HG03442 (cell line): Measurements from ENCODE around the gene RABL6.
"Not testable (repeated sequence)": the region's sequence is repeated elsewhere in the genome, so short reads cannot be mapped to it uniquely, and the experiment has no call there.

Source experiments
- ATAC-seq: cut with Tn5 transposase; IDR thresholded peaks from one replicate; pipeline ENCODE4 v1.9.1; 2021; ENCODE audit warnings: mild to moderate bottlenecking, moderate library complexity; ENCODE audit not compliant: unreplicated experiment

Gene RABL6

DNA sequence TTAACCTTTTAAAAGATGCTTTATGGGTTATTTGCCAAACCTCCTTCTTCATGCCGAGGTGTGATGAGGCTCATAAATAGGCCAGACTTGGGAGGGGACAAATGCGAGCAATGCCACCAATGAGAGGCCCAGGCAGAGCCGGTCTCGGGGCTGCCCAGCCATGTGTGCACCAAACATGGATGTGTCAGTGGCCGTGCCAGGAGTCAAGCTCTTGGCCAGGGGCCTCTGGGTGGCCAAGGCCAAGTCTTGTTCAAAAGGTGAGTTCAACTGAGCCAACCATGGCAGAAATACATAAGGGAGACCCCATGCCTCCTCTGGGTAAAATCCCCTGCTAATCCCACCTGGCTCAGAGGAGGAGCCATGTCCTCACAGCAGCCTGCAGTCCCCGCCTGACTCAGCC is 32.6 kb upstream of the RABL6 start:
- ATAC-seq = no peak

DNA sequence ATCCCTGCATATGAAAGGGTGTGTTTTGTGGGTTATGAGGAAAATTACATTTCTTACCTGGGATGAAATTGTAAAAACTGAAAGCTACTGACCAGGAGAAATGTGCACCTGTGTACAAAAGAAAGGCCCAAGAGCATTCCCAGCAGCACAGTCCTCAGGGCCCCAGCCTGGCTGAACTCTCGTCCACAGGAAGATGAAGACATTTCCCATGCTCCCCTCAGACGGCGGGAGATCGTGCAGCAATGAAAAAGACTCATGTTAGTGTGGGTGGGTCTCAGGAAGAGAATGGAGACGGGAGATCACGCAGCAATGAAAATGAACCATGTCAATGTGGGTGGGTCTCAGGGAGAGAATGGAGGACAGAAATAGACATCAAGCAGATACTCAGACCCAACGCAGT is 30.8 kb upstream of the RABL6 start:
- ATAC-seq = no peak

DNA sequence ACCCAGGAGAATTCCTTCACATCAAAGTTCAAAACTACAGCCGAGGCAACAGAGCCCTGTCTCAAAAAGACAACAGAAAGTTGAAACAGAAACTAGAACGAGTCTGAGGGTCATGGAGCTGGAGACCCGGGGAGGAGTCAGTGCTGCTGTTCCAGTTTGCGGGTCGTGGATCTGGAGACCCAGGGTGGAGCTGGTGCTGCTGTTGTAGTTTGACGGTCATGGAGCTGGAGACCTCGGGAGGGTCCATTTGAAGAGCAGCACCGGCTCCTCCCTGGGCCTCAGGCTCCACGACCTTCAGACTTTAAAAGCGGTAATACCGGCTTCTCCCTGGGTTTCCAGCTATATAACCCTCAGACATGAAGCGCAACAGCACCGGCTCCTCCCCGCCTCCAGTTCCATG is 30.4 kb upstream of the RABL6 start:
- ATAC-seq = no peak

DNA sequence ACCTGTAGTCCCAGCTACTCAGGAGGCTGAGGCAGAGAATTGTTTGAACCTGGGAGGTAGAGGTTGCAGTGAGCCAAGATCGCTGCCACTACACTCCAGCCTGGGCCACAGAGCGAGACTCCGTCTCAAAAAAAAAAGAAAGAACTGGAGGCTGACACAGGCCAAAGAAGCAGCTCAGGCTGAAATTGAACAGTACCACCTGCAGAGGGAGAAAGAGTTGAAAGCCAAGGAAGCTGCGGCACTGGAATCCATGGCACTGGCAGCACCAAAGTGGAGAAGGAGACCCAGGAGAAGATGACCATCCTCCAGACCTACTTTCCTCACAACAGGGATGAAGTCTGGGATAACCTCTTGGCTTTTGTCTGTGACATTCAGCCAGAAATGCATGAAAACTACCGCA is 27.9 kb upstream of the RABL6 start:
- ATAC-seq = no peak

DNA sequence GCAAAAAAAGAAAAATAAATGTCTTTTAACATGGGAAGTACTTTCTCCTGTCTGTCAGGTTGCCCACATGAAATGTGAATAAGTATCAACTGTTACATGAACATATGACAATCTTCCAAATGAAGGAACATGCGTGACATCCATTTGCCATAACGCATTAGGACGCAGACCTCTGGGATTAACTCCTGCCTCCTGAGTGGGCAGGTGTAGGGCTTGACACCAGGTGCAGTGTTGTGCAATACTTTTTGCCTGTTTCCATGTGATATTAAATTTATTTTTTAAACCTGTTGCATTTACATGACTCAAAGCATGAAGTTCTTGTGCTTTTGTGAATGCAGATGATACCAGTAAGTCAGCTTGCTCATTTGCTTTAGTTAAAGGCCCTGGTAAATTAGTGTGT is 25.3 kb upstream of the RABL6 start:
- ATAC-seq = no peak

DNA sequence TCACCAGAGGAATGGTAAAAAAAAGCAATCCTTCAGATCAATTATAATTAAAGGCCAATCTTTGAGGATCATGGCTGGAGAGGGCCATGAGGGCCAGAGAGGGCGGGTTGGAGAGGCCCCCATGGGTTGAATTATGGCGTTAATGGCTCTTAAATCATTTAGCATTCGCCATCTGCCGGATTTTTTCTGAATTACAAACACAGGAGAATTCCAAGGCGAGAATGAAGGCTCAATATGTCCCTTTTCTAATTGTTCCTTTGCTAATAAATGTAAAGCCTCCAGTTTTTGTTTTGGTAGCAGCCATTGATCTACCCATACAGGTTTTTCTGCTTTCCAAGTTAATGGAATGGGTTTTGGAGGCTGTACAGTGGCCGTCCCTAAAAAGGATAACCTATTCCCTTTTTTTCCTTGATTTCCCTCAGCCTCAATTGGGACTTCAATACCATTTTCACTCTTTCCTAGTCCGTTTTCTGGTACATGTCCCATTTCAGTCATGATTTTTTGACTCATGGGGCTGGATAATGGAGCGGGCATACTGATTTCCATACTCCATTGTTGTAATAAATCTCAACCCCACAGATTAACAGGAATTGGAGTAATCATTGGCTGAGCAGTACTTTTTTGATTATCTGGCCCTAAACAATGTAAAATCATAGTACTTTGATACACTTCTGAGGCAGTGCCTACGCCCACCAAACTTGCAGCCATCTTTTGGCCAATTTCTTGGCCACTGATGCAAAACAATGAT is 23.3 kb upstream of the RABL6 start:
- ATAC-seq = no peak

DNA sequence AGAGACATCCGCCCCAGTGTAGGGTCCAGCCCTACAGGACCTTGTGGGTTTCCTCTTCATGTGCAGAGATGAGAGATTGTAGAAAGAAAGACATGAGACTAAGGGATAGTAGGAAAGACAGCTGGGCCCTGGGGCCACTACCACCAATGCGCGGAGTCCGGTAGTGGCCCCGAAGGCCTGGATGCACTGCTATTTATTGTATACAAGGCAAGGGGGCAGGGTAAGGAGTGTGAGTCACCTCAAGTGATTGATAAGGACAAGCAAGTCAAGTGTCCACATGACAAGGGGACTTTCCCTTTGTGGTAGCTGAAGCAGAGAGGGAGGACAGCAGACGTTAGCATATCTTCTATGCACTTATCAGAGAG is 22.8 kb upstream of the RABL6 start:
- no peak for ATAC-seq

DNA sequence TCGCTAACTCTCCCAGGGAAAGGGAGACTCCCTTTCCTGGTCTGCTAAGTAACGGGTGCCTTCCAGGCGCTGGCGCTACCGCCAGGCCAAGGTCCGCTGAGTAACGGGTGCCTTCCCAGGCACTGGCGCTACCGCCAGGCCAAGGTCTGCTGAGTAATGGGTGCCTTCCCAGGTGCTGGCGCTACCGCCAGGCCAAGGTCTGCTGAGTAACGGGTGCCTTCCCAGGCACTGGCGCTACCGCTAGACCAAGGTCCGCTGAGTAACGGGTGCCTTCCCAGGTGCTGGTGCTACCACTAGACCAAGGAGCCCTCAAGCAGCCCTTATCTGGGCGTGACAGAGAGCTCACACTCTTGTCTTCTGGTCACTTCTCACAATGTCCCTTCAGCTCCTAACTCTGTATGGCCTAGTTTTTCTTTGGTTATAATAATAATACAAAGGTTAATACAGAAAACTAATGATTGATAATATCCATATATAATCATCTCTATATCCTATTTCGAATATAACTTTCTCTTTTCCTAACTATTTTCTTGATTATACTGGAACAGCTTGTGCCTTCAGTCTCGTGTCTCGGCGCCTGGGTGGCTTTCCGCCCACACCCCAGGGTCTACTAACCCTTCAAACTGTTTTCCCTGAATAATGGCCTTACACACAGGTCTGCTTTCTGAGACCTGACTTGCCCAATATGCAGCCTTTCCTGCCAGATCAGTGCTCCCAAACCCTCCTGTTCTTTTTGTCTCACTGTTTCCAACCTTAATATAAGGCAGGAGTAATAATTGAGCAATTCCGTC is 22.0 kb upstream of the RABL6 start:
- not testable (repeated sequence) for ATAC-seq

DNA sequence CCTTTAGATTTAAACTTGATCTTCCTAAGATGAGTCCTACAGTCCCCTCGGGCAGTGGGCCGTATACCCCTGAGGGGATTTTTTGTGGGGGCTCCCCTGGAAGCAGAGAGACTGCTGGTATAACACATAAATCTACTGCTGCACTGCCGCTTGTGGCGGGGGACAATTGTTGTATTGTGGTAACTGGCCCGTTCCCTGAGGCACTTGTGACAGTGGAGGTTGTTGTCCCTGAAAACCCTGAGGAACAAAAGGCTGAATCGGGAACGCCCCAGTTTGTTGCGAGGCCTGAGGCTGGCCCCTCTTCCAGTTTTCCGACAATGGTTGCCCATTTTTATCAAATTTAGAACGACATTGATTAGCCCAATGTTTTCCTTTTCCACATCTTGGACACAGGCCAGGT is 21.3 kb upstream of the RABL6 start:
- ATAC-seq = no peak

DNA sequence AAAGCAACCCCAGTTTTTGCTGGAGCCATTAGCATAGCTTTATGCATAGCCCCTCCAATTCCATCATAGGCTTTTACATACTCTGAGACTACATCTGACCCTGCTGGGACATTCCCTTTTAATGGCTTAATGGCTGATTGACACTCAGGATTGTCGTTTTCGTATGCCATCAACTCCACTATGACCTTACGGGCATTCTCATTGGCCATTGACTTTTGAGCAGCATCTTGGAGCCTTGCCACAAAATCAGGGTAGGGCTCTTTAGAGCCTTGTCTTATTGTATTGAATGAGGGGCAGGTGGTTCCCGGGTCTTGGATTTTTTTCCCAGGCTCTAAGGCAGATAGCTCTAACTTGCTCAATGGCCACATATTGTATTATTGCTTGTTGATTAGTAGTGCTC is 20.8 kb upstream of the RABL6 start:
- ATAC-seq = not testable (repeated sequence)

DNA sequence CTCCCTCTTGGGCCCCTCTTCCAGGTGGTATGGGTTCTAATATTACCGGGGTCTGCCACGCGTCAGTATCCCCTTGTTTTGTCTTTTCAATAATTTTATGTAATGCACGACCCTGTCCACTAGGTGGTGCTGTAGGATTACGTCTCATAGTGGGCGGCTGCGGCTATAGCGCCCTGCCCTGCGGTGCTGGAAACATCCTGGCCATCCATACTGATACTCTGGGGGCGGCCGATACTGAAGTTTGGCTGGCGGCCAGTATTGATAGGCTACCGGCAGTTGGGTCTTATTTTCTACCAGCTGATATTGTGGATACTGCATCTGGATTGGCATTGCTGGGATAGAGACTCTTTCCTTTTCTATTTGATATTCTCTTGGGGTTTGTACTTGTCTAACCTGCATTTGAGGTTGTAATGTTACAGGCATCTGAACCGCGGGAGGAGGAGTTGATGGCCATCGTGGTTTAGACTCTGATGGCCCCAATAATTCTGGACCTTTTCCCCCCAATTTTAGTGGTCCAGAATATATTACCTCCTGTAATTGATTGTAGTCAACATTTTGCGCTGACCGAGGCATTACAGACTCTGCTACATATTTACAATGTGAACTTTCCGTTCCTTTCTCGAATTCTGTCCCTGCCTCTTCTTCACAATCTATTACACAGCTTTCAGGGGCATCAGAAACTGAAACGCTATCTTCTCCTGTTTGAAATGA is 19.9 kb upstream of the RABL6 start:
- no peak for ATAC-seq

DNA sequence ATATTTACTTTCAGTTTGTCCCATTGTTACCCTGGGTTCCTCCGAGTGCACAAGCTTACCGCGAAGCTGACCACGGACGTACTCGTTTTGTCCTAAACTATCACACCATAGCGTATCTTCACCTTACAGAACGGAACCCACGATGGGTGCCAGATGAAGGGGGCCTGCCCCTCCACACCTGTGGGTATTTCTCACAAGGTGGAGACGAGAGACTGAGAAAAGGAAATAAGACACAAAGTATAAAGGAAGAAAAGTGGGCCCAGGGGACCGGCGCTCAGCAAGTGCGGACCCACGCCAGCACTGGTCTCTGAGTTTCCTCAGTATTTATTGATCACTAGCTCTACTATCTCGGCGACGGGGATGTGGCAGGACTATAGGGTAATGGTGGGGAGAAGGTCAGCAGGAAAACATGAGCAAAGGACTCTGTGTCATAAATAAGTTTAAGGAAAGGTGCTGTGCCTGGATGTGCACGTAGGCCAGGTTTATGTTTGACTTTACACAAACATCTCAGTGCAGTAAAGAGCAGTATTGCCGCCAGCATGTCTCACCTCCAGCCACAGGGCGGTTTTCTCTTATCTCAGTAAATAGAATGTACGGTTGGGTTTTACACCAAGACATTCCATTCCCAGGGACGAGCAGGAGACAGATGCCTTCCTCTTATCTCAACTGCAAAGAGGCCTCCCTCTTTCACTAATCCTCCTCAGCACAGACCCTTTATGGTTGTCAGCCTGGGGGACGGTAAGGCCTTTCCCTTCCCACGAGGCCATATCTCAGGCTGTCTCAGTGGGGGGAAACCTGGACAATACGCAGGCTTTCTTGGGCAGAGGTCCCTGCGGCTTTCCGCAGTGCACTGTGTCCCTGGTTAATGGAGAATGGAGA is 18.9 kb upstream of the RABL6 start:
- ATAC-seq = not testable (repeated sequence)

DNA sequence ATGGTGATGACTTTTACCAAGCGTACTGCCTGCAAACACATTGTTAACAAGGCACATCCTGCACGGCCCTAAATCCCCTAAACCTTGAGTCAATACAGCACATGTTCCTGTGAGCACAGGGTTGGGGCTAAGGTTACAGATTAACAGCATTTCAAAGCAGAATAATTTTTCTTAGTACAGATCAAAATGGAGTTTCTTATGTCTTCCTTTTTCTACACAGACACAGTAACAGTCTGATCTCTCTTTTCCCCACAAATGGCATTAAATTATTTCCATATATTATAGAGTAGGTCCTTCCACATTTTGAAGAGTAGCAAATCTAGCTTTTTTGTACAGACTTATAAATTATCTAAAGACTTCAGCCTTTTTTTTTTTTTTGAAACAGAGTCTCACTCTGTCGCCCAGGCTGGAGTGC is 18.2 kb upstream of the RABL6 start:
- ATAC-seq = no peak

DNA sequence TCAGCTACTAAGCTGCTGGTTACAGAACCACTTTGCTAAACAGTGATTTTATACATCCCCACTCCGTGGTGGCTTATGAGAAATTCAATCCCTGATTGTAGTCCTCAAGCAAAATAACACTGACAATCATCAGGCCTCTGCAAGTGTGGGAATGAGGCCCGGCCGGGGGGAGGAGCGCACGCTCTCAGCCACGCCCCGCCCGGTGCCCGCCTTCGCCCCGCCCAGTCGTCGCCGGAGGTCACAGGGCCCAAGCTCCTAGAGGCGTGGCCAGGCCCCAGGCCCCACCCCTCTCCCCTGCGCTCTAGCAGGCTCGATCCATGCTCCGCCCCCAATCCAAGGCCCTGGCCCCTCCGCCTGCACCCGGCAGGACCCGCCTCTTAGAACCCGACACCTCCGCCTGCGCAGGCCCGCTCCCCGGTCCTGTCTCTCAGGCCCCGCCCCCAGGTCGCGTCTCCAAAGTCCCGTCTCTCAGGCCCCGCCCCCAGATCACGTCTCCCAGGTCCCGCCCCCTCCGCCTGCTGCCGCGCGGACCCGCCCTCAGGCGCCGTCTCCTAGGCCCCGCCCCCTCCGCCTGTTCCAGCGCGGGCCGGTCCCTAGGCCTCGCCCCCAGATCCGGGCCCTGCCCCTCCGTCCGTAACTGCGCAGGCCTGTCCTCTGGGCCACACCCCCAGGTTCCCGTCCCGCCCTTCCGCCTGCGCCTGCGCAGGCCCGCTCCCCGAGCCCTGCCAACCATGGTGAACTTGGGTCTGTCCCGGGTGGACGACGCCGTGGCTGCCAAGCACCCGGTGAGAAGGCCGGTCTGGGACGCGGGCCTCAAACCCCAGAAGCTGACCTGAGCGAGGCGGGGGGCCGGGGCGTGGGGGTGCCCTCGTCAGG is 16.9 kb upstream of the RABL6 start, which contains the start of gene TMEM141:
Gene TMEM141 (plus strand): TSS at position 705 of the 876 bp plus-strand sequence. CDS start 27 bp downstream, at position 732.
- peak; percentile 81 for ATAC-seq

DNA sequence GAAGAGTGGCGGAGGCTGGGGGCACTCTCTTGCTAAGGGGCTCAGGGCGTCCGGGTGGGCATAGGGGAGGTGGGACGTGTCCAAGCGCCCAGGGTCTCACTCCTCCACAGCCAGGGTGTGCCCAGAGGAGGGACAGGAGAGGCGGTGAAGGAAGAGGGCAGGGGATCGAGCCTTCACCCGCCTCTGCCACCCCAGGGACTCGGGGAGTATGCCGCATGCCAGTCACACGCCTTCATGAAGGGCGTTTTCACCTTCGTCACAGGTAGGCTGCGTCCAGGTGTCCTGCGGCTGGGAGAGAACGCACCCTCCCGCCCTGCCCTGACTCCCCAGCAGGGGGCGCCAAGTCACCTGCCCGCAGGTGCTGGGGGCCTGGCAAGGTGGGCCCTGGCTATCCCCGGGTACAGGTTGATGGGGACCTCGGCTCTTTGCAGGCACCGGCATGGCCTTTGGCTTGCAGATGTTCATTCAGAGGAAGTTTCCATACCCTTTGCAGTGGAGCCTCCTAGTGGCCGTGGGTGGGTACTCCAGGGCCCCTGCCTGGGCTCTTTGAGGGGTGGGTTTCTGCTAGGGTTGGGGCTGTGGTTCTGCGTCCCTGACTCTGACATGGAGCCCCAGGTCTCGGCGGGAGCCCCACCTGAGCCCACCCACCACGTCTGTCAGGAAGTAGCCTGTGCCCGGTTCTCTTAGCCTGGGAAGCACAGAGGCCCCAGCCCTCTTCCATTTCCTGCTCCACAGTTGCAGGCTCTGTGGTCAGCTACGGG is 16.1 kb upstream of the RABL6 start:
- peak; percentile 12 for ATAC-seq

DNA sequence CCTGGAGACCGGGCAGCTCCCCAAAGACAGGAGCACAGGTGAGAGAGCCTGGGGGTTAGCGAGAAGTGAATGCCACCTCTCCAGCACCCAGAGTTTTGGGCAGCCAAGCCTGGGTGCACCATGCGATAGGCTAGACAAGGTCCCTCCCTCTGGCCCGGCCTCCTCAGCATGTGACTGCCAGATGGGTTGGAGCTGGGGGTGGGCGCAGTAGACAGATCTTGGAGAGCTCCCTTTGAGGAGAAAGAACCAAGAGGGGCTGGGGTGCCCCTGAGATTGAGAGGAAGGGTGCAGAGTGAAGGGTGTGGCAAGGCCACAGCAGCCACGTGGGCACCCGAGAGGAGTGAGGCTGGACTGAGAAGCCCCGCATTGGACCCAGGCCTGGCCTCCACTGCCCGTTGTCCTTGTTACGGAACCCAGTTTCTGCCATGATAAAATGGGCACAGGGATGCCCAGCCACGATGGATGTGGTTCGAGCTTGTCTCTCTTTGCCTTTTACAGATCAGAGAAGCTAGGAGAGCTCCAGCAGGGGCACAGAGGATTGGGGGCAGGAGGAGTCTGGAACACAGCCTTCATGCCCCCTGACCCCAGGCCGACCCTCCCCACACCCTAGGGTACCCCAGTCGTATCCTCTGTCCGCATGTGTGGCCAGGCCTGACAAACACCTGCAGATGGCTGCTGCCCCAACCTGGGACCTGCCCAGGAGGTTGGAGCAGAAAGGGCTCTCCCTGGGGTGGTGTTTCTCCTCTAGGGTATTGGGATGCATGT is 15.2 kb upstream of the RABL6 start:
- ATAC-seq = no peak

DNA sequence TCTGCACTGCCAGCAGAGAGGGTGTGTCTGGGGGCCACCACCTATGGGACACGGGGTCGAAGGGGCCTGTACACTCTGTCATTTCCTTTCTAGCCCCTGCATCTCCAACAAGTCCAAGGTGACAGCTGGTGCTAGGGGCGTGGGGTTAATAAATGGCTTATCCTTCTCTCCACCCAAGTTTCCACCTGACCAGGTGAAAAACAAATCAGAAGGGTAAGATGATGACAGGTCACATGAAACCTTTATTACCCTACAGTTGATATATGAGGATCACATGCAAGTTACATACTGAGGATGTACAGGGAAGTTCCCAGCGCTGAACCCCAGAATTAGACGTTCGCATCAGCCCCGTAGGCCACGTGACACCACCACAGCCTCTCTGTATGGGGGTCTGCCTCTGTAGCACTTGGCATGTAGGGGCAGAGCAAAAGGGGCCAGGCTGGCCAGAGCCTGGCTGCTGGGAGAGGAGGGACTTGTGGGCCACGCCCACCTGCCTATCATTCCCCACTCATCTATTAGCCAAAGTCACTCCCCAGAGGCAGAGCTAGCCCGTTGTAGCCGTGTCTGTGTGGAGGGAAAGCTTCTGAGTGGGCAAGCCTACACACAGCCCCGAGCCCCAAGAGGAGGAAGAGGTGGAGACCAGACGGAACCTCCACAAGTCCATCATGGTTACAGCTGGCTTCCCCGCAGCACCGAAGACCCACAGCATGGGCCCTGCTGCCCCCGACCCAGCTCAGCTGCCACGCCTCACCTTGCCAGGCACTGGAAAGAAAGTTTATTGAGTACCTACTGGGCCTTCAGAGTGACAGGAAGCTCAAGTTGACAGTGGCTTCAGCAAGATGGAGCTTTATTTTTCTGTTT is 14.4 kb upstream of the RABL6 start:
- no peak for ATAC-seq
